ENCODE measurements around the gene HSFX4. TPM values are rescaled to one million over a fixed set of nuclear protein-coding genes. Genes with fewer than 3 reads are reported as not detected.
"Not testable (repeated sequence)": the region's sequence is repeated elsewhere in the genome, so short reads cannot be mapped to it uniquely, and the experiment has no call there.

The HSFX4 gene
- total and polyA plus RNA-seq, 4 donors, result not detected

DNA sequence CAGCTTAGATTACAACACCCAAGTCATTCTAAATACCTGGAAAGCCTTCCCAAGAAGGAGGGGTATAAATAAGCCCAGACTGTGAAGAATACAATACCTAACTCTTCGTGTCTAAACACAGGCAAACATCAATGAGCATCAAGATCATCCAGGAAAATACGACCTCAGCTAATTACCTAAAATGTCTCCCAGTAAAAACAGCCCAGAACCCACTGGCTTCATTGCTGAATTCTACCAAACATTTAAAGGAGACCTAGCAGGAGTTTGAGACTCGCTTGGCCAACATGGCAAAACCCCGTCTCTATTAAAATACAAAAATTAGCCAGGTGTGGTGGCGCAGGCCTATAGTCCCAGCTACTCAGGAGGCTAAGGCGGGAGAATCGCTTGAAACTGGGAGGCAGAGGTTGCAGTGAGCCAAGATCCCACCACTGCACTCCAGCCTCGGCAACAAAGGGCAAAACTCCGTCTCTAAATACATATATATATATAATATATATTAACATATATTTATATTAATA lies 19.1 kb upstream of the HSFX4 start:
- Histone ChIP-seq H3K4me1 (ENCODE audit: control insufficient read depth in 1 of 2, insufficient read depth in 2 of 2, low read length in 2 of 2) (no peaks in the 10 kb centered on the region), H3K4me3 (ENCODE audit: low read length in 2 of 2) (no peak overlapping the region), H3K36me3 (ENCODE audit: control insufficient read depth in 1 of 2, insufficient read depth in 2 of 2, low read length in 1 of 2) (no peaks in the 10 kb centered on the region), H3K27me3 (ENCODE audit: control insufficient read depth in 1 of 2, insufficient read depth in 2 of 2, low read length in 1 of 2) (no peaks in the 10 kb centered on the region), H3K9me3 (ENCODE audit: control insufficient read depth, low read length) (no peaks in the 10 kb centered on the region), H3K27ac (ENCODE audit: low read depth in 1 of 2, low read length in 2 of 2) (no peak overlapping the region)
- intact Hi-C loops (cut with DNase I), result no loop called here
- DNase-seq (no peak), ATAC-seq (ENCODE audit: low FRiP score) (no peak)
- 96% methylated on average over 9 of the region's 9 CpGs for WGBS, 2 donors

DNA sequence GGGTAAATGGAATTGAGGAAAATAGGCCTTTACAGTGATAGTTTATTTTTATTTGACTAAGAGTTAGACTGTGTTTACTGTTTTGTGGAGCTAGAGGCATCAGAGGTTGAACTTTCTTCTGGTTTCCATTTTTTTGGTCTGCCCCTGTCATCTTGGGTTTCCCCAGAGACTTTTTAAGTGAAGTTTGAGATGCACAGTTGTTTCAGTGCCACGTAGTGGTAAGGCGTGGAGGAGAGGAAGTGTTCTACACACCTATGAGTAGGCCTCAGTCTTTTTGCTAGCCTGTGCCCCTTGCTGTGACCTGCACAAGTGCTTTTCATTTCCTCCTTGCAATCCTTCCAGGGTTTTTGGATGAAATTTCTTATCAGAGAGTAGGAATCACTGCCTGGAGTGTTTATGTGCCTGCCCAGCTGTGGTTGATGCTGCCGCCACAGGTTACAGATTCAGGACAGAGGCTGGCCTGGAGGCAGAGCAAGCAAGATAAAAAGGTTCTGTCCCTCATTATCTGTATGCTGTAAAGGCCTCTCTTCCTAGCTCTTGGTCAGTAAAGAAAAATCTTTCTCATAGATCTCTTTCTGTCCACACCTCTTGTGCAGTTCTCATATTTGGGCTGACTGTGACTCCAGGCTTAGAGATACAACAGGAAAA lies 12.5 kb upstream of the HSFX4 start:
- ATAC-seq (ENCODE audit: low FRiP score) (no peak), DNase-seq (no peak)
- no peaks in the 10 kb centered on the region for H3K27me3 ChIP-seq (ENCODE audit: control insufficient read depth in 1 of 2, insufficient read depth in 2 of 2, low read length in 1 of 2)
- H3K4me1 ChIP-seq (ENCODE audit: control insufficient read depth in 1 of 2, insufficient read depth in 2 of 2, low read length in 2 of 2), result no peaks in the 10 kb centered on the region
- H3K36me3 ChIP-seq (ENCODE audit: control insufficient read depth in 1 of 2, insufficient read depth in 2 of 2, low read length in 1 of 2), result no peaks in the 10 kb centered on the region
- H3K9me3 ChIP-seq (ENCODE audit: control insufficient read depth, low read length), result no peaks in the 10 kb centered on the region
- H3K27ac ChIP-seq (ENCODE audit: low read depth in 1 of 2, low read length in 2 of 2), result no peak overlapping the region
- intact Hi-C loops (cut with DNase I), result no loop called here
- H3K4me3 ChIP-seq (ENCODE audit: low read length in 2 of 2), result no peak overlapping the region
- 93 to 96% methylated on average over 3 of the region's 3 CpGs for WGBS, 2 donors

DNA sequence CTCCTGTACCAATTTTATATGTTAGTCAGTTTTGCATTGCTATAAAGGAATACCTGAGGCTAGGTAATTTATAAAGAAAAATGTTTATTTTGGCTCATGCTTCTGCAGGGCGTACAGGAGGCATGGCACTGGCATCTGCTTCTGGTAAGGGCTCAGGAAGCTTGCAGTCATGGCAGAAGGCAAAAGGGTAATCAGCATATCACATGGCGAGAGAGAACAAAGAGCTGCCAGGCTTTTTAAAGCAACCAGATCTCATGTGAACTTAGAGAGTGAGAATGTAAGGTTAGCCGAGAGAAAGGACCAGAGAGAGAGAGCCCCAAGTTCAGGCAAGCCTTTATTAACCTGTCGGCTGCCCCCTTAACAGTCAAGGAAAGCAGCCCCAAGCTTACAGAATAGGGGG lies 5.5 kb upstream of the HSFX4 start:
- H3K27ac ChIP-seq (ENCODE audit: low read depth in 1 of 2, low read length in 2 of 2); H3K4me1 ChIP-seq (ENCODE audit: control insufficient read depth in 1 of 2, insufficient read depth in 2 of 2, low read length in 2 of 2); intact Hi-C loops (cut with DNase I); H3K4me3 ChIP-seq (ENCODE audit: low read length in 2 of 2); DNase-seq; ATAC-seq (ENCODE audit: low FRiP score); H3K36me3 ChIP-seq (ENCODE audit: control insufficient read depth in 1 of 2, insufficient read depth in 2 of 2, low read length in 1 of 2); H3K9me3 ChIP-seq (ENCODE audit: control insufficient read depth, low read length); H3K27me3 ChIP-seq (ENCODE audit: control insufficient read depth in 1 of 2, insufficient read depth in 2 of 2, low read length in 1 of 2): not testable (repeated sequence)
- no CpG with 5 or more reads among the region's 4 CpGs for WGBS, 2 donors

DNA sequence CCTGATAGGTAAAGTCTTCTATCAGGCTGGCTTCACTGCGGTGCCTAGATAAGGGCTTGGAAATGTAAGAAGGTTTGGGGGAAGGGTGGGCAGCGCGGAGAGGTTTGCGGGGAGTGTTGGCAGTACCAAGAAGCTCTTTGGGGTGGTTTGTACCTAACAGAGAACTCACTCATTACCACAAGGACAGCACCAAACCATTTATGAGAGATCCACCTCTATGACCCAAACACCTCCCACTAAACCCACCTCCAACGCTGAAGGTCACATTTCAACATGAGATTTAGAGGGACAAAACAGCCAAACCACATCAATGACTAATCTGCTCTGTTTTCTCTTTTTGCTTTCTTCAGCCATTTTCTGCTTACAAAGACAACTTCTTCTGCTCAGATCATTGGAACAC lies 4.9 kb upstream of the HSFX4 start:
- no CpG with 5 or more reads among the region's 5 CpGs for WGBS, 2 donors
- DNase-seq; ATAC-seq (ENCODE audit: low FRiP score); H3K27me3 ChIP-seq (ENCODE audit: control insufficient read depth in 1 of 2, insufficient read depth in 2 of 2, low read length in 1 of 2); H3K4me1 ChIP-seq (ENCODE audit: control insufficient read depth in 1 of 2, insufficient read depth in 2 of 2, low read length in 2 of 2); H3K4me3 ChIP-seq (ENCODE audit: low read length in 2 of 2); H3K9me3 ChIP-seq (ENCODE audit: control insufficient read depth, low read length); H3K27ac ChIP-seq (ENCODE audit: low read depth in 1 of 2, low read length in 2 of 2); H3K36me3 ChIP-seq (ENCODE audit: control insufficient read depth in 1 of 2, insufficient read depth in 2 of 2, low read length in 1 of 2); intact Hi-C loops (cut with DNase I): not testable (repeated sequence)

DNA sequence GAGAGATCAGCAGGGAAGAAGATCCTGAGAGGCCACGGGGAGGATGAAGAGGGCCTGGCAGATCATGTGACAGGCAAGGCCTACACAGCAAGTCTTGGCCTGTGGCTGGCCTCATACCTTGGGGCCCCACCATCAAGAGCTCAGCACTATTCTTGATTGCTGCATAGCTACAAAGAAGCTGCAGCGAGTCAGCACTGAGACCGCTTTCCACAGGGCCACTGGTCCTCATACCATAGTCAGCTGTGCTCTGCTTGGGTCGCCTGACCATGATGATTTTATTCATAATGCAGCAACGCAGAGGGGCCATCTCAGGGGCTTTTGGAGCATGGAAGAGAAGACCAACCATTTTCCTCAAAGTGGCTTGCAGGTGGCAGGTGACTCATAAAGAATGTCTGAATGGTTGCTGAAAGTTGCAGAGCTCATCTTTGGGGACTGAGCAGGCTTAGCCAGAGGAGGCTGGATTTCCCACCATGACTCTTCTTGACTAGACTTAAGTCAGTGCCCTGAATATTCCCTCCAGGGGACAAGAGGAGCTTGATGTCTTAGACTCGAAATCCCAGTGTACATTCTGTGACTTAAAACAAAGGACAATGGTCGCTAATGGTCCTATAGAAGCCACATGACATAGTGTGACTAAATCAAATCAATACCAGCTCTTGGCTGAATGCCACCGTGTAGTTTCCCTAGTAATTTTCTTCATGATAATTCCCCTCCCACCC lies 2.0 kb upstream of the HSFX4 start:
- WGBS, 2 donors, result 70 to 96% methylated on average over 1 of the region's 8 CpGs
- H3K4me1 ChIP-seq (ENCODE audit: control insufficient read depth in 1 of 2, insufficient read depth in 2 of 2, low read length in 2 of 2); H3K36me3 ChIP-seq (ENCODE audit: control insufficient read depth in 1 of 2, insufficient read depth in 2 of 2, low read length in 1 of 2); H3K9me3 ChIP-seq (ENCODE audit: control insufficient read depth, low read length); ATAC-seq (ENCODE audit: low FRiP score); H3K27ac ChIP-seq (ENCODE audit: low read depth in 1 of 2, low read length in 2 of 2); H3K27me3 ChIP-seq (ENCODE audit: control insufficient read depth in 1 of 2, insufficient read depth in 2 of 2, low read length in 1 of 2); DNase-seq; intact Hi-C loops (cut with DNase I); H3K4me3 ChIP-seq (ENCODE audit: low read length in 2 of 2): not testable (repeated sequence)

DNA sequence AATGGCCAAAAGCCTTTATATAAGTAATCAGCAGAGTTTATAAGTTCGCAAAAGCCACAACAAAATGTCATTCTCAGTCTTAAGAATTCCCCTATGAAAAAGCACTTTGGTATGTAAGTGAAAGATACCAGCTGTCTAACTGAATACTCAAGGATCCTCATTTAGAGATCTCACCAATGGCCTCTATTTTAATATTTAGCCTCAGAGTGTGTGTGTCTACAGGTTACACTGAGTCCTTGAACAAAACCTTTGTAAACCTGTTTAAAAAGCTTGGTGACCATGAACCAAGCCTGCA lies 1.5 kb upstream of the HSFX4 start:
- H3K36me3 ChIP-seq (ENCODE audit: control insufficient read depth in 1 of 2, insufficient read depth in 2 of 2, low read length in 1 of 2); DNase-seq; H3K27ac ChIP-seq (ENCODE audit: low read depth in 1 of 2, low read length in 2 of 2); H3K4me1 ChIP-seq (ENCODE audit: control insufficient read depth in 1 of 2, insufficient read depth in 2 of 2, low read length in 2 of 2); H3K4me3 ChIP-seq (ENCODE audit: low read length in 2 of 2); ATAC-seq (ENCODE audit: low FRiP score); H3K27me3 ChIP-seq (ENCODE audit: control insufficient read depth in 1 of 2, insufficient read depth in 2 of 2, low read length in 1 of 2); H3K9me3 ChIP-seq (ENCODE audit: control insufficient read depth, low read length); intact Hi-C loops (cut with DNase I): not testable (repeated sequence)
- no CpG with 5 or more reads among the region's 1 CpG for WGBS, 2 donors

DNA sequence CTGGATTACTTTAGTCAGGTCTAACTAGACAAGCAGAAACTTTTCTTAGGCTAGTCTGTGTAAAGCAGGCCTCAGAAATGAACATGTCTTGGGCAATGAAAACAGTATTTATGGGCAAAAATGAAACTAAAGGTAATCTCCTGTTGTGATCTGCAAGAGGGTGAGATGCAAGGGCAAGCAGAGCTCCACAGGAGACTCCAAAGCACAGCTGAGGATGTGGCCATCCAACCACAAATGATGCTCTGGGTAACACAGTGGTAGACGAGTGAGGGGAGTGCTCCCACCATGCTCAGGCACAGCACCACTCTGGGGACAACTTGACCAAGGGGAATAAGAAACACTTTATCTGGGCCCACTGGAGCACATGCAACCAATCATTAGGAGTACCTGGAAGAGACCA lies 738 bp upstream of the HSFX4 start:
- H3K27ac ChIP-seq (ENCODE audit: low read depth in 1 of 2, low read length in 2 of 2); H3K9me3 ChIP-seq (ENCODE audit: control insufficient read depth, low read length); H3K27me3 ChIP-seq (ENCODE audit: control insufficient read depth in 1 of 2, insufficient read depth in 2 of 2, low read length in 1 of 2); intact Hi-C loops (cut with DNase I); DNase-seq; ATAC-seq (ENCODE audit: low FRiP score); H3K36me3 ChIP-seq (ENCODE audit: control insufficient read depth in 1 of 2, insufficient read depth in 2 of 2, low read length in 1 of 2); H3K4me1 ChIP-seq (ENCODE audit: control insufficient read depth in 1 of 2, insufficient read depth in 2 of 2, low read length in 2 of 2); H3K4me3 ChIP-seq (ENCODE audit: low read length in 2 of 2): not testable (repeated sequence)
- 67 to 83% methylated on average over 1 of the region's 1 CpG for WGBS, 2 donors

DNA sequence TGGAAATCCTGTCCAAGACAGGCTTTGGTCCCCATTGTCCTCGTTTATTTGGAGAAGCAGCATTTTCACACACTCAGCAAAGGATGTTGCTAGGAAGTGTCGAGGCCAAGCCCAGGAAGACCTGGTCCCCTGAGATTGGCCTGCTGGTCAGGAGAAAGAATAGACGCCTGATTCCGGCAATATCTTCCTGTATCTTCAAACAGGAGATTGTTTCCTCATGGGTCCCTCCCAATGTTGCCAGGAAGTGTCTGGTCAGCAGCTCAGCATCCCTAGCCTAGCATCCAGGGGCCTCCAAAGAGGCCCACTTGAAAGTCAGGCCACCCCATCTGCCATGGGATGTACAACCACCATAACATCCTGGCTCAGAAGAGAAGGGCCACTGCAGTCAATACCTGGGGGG lies 2.0 kb downstream of the HSFX4 start:
- intact Hi-C loops (cut with DNase I); H3K4me1 ChIP-seq (ENCODE audit: control insufficient read depth in 1 of 2, insufficient read depth in 2 of 2, low read length in 2 of 2); H3K27me3 ChIP-seq (ENCODE audit: control insufficient read depth in 1 of 2, insufficient read depth in 2 of 2, low read length in 1 of 2); ATAC-seq (ENCODE audit: low FRiP score); H3K4me3 ChIP-seq (ENCODE audit: low read length in 2 of 2); H3K36me3 ChIP-seq (ENCODE audit: control insufficient read depth in 1 of 2, insufficient read depth in 2 of 2, low read length in 1 of 2); H3K9me3 ChIP-seq (ENCODE audit: control insufficient read depth, low read length); H3K27ac ChIP-seq (ENCODE audit: low read depth in 1 of 2, low read length in 2 of 2); DNase-seq: not testable (repeated sequence)
- WGBS, 2 donors, result 53 to 81% methylated on average over 1 to 2 of the region's 4 CpGs

DNA sequence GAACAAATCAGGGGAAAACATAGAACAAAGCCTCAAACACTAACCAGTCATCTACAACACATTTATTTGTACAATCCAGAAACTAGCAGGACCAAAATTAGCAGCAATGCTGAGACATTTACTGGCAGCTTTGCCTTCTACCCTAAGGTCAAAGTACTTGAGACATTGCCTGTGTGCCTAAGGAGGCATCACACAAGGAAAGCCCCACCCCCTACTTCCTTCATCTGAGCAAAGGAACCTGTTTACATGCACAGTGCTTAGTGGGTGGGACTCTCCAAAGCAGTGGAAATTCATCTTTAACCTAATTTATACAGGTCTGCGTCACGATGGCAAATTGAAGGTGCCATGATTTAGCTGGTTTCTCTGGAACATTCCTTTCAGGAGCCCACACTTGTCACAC lies 2.8 kb downstream of the HSFX4 start:
- H3K36me3 ChIP-seq (ENCODE audit: control insufficient read depth in 1 of 2, insufficient read depth in 2 of 2, low read length in 1 of 2); H3K27ac ChIP-seq (ENCODE audit: low read depth in 1 of 2, low read length in 2 of 2); DNase-seq; H3K4me1 ChIP-seq (ENCODE audit: control insufficient read depth in 1 of 2, insufficient read depth in 2 of 2, low read length in 2 of 2); H3K27me3 ChIP-seq (ENCODE audit: control insufficient read depth in 1 of 2, insufficient read depth in 2 of 2, low read length in 1 of 2); intact Hi-C loops (cut with DNase I); H3K9me3 ChIP-seq (ENCODE audit: control insufficient read depth, low read length); H3K4me3 ChIP-seq (ENCODE audit: low read length in 2 of 2); ATAC-seq (ENCODE audit: low FRiP score): not testable (repeated sequence)
- 87 to 92% methylated on average over 2 of the region's 2 CpGs for WGBS, 2 donors

All from aorta (tissue), 5 donors.